NCI-H748 (cell line): ENCODE data around the gene GRHL3.
"Not testable (repeated sequence)": the region's sequence is repeated elsewhere in the genome, so short reads cannot be mapped to it uniquely, and the experiment has no call there.

Experiments
- DNase-seq: peaks from one replicate; lab custom pipeline; 2025; ENCODE audit not compliant: unreplicated experiment; lab: John Stamatoyannopoulos, UW

Gene GRHL3

GRCh38 chr1:24319312-24319863, at the start of gene GRHL3:
GRHL3 (plus strand) TSS chr1:24319357; CDS start chr1:24319552, 195 bp downstream.
- peak; percentile 81 for DNase-seq

- not testable (repeated sequence) for DNase-seq
Observed at GRCh38 chr1:24274203-24275103, 44.7 kb upstream of the GRHL3 start.

GRCh38 chr1:24275104-24275410, 44.1 kb upstream of the GRHL3 start:
- DNase-seq = no peak

GRCh38 chr1:24275510-24275909, 43.6 kb upstream of the GRHL3 start:
- DNase-seq = no peak

- DNase-seq = no peak
Observed at GRCh38 chr1:24276791-24277190, 42.4 kb upstream of the GRHL3 start.

GRCh38 chr1:24277420-24278169, 41.6 kb upstream of the GRHL3 start:
- no peak for DNase-seq

- DNase-seq = no peak
Observed at GRCh38 chr1:24278726-24279125, 40.4 kb upstream of the GRHL3 start.

- DNase-seq = no peak
Observed at GRCh38 chr1:24279590-24280232, 39.4 kb upstream of the GRHL3 start.

GRCh38 chr1:24281591-24281990, 37.6 kb upstream of the GRHL3 start:
- DNase-seq = no peak

GRCh38 chr1:24282491-24282890, 36.7 kb upstream of the GRHL3 start:
- DNase-seq = no peak

- DNase-seq = no peak
Observed at GRCh38 chr1:24283326-24284155, 35.6 kb upstream of the GRHL3 start.

- no peak for DNase-seq
Observed at GRCh38 chr1:24284156-24284471, 35.0 kb upstream of the GRHL3 start.

GRCh38 chr1:24285231-24285630, 33.9 kb upstream of the GRHL3 start:
- no peak for DNase-seq

GRCh38 chr1:24286246-24287010, 32.7 kb upstream of the GRHL3 start:
- DNase-seq = no peak

GRCh38 chr1:24287779-24288178, 31.4 kb upstream of the GRHL3 start:
- DNase-seq = not testable (repeated sequence)

- no peak for DNase-seq
Observed at GRCh38 chr1:24288479-24288878, 30.7 kb upstream of the GRHL3 start.

- DNase-seq = no peak
Observed at GRCh38 chr1:24289937-24290595, 29.1 kb upstream of the GRHL3 start.

GRCh38 chr1:24290933-24291487, 28.1 kb upstream of the GRHL3 start:
- DNase-seq = no peak

GRCh38 chr1:24292103-24292502, 27.1 kb upstream of the GRHL3 start:
- no peak for DNase-seq
